ENCODE results near the gene KLHL36.

DNA sequence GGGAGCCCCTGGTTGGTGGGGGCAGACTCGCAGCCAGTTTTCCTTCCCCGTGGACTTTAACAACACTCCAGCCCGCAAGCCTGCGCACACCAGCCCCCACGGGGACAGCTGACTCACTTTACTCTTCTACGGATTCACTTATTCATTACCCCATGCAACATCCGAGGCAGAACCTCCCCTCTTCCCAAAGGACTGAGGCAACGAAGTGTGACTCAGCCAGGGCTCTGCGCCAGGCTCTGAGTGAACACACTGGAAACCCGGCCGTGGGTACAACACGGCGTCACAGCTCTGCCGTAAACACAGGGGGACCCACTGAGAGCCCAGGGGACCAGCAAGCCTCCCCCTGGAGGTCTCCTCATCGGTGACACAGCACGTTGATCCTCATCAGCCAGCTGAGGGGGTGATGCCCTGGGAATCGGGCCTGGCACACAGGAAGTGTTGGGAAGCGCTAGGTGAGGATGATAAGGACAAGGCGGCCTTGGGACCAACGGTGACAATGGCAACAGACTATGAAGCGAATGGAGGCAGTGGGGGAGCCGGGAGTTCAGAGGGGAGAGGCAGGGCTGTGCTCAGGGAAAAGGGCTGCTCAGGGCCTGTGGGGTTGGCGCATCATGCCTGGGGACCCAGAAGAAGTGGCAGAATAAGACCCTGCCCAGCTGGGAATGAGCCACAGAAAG is 45.0 kb upstream of the KLHL36 start:
- no peak for TF ChIP-seq RFX1 (IDR thresholded peaks at IDR 0.05)
- TF ChIP-seq TEAD4 (IDR thresholded peaks at IDR 0.05; ENCODE audit: low read length), result no peak
- TF ChIP-seq TEAD4 (CRISPR knock-in tag; IDR thresholded peaks at IDR 0.05; ENCODE audit: borderline replicate concordance), result no peak
- TF ChIP-seq, protein P1, sequence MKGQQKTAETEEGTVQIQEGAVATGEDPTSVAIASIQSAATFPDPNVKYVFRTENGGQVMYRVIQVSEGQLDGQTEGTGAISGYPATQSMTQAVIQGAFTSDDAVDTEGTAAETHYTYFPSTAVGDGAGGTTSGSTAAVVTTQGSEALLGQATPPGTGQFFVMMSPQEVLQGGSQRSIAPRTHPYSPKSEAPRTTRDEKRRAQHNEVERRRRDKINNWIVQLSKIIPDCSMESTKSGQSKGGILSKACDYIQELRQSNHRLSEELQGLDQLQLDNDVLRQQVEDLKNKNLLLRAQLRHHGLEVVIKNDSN (CRISPR knock-in tag; IDR thresholded peaks at IDR 0.05), result no peak
- TF ChIP-seq, protein P2, sequence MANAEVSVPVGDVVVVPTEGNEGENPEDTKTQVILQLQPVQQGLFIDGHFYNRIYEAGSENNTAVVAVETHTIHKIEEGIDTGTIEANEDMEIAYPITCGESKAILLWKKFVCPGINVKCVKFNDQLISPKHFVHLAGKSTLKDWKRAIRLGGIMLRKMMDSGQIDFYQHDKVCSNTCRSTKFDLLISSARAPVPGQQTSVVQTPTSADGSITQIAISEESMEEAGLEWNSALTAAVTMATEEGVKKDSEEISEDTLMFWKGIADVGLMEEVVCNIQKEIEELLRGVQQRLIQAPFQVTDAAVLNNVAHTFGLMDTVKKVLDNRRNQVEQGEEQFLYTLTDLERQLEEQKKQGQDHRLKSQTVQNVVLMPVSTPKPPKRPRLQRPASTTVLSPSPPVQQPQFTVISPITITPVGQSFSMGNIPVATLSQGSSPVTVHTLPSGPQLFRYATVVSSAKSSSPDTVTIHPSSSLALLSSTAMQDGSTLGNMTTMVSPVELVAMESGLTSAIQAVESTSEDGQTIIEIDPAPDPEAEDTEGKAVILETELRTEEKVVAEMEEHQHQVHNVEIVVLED (CRISPR knock-in tag; IDR thresholded peaks at IDR 0.05), result no peak
- TF ChIP-seq RAD21 (CRISPR knock-in tag; conservative IDR thresholded peaks at IDR 0.05 in 1 of 2, IDR thresholded peaks at IDR 0.05 in 1 of 2), result no peak
